Measurements from ENCODE around the gene H1-8. TPM values are rescaled to one million over a fixed set of nuclear protein-coding genes. Genes with fewer than 3 reads are reported as not detected.

The H1-8 gene
- total RNA-seq, 2 donors from 2014 or later: not detected

DNA sequence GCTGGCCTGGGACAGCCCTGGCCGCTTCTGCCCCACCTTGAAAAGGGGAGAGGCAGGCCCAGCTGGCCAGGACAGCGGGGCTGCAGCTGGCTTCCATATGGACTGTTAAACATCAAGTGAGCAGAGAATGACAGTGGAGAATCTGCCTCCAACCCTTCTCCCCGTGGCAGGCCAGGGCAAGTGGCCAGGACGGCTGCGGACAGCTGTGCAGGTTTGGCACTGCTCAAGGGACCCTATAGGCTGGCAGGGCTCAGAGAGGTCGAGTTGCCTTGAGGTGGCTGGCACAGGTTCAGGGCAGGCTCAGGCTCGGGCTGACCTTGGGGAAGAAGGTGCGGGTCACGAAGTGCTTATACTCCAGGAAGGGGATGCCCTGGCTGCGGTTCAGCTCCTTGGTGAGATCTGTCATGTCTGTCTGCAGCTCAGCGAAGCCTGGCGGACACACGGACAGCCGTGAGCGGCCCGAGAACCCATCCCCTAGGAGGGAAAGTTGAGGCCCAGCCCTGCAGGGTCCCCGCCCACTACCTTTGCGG, 24.3 kb downstream of the H1-8 start:
- ATAC-seq (no peak), DNase-seq (no peak)
- H3K36me3 Mint-ChIP-seq (ENCODE audit: low read depth): peaks cover 2% of the 10 kb centered on the region
- no peaks in the 10 kb centered on the region for H3K27me3 Mint-ChIP-seq
- peaks cover 6% of the 10 kb centered on the region for H3K4me1 Mint-ChIP-seq
- H3K27ac Mint-ChIP-seq: peak overlapping the region; percentile 66
- no peak overlapping the region for H3K4me3 Mint-ChIP-seq
- H3K9me3 ChIP-seq (ENCODE audit: control insufficient read depth, low read length, poor library complexity, severe bottlenecking): no peaks in the 10 kb centered on the region

DNA sequence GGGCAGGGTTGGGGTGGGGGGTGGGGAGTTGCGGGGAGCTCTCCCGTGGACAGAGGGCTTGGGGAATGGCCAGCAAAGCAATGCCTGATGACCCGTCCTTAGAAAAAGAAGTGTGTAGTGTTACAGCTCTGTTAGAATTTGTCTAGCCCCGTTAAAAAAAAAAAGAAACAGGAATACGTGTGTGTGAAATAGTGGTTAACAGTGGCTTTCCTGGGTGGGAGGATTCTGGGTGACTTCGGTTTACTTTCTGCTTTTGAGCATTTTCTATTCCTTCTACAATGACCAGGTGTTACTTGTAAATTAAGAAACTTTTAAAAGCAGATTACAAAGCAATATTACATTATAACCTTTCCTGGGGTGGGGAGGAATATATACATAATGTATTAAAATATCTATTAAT, 25.0 kb downstream of the H1-8 start:
- H3K27ac Mint-ChIP-seq: peak overlapping the region; percentile 72
- no peak for ATAC-seq
- no peak overlapping the region for H3K4me3 Mint-ChIP-seq
- no peaks in the 10 kb centered on the region for H3K27me3 Mint-ChIP-seq
- peaks cover 6% of the 10 kb centered on the region for H3K4me1 Mint-ChIP-seq
- H3K36me3 Mint-ChIP-seq (ENCODE audit: low read depth): peaks cover 2% of the 10 kb centered on the region
- H3K9me3 ChIP-seq (ENCODE audit: control insufficient read depth, low read length, poor library complexity, severe bottlenecking): no peaks in the 10 kb centered on the region
- no peak for DNase-seq

DNA sequence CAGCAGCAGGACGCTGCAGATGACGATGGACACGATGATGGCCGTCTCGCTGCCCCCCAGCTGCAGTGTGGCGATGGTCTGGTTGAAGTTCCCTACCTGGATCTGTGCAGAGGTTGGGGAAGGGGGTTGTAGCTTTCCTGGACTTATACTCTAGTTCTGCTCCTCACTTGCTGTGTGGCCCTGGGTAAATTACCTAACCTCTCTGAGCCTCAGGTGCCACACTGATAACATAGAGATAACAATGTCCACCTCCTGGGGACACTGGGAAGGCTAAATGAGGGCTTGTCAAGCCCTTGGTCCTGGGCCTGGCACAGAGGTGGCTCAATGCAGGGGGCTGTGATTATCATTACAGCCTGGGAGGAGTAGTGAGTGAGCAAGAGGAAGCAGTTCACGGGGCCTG, 26.9 kb downstream of the H1-8 start:
- no peaks in the 10 kb centered on the region for H3K9me3 ChIP-seq (ENCODE audit: control insufficient read depth, low read length, poor library complexity, severe bottlenecking)
- ATAC-seq (no peak), DNase-seq (no peak)
- H3K36me3 Mint-ChIP-seq (ENCODE audit: low read depth): peaks cover 2% of the 10 kb centered on the region
- peaks cover 11% of the 10 kb centered on the region for H3K4me1 Mint-ChIP-seq
- H3K27me3 Mint-ChIP-seq: no peaks in the 10 kb centered on the region
- H3K4me3 Mint-ChIP-seq: no peak overlapping the region
- H3K27ac Mint-ChIP-seq: peak overlapping the region; percentile 72

DNA sequence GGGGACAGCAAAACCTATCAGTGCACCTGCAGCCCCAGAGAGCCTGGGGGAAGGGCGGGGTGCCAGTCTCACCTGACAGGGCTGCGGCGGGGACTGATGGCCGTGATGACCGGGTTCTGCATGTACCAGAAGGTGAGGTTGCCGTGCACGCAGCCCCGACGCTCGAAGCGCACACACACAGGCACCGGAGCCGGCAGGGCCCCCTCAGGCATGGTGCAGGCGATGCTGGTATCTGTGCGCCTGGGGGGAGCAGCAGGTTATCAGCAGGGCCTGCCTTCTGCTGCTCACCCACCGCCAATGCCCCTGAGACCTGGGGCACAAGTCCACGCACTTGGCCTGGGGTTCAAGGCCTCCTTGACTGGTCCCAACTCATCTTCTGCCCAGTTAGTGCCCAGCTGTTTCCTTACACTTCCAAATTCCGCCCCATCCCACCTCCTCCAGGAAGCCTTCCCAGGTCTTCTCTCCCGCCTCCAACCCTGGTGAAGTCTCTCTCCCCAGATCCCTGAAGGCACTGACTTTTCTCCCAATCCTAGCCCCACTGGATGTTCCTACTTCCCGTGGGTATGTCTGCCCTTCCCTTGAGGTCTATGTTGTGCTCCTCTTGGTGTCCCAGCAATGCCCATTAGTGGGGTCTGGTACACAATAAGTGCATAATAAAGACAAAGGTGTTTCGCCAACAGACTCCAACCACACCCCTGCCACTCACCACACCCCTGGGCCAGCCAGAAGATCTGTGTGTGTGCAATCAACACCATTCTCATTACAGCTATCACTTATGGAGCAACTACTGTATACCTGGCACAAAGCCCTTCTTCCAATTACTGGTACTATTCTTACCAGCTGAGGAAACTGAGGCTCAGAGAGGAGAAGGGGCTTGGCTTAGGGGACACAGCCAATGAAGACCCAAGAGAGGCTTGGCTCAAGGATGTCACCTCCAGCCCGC, 28.9 kb downstream of the H1-8 start:
- DNase-seq: no peak
- no peaks in the 10 kb centered on the region for H3K27me3 Mint-ChIP-seq
- no peak overlapping the region for H3K4me3 Mint-ChIP-seq
- H3K27ac Mint-ChIP-seq: peak overlapping the region; percentile 67
- no peak for ATAC-seq
- no peaks in the 10 kb centered on the region for H3K9me3 ChIP-seq (ENCODE audit: control insufficient read depth, low read length, poor library complexity, severe bottlenecking)
- H3K36me3 Mint-ChIP-seq (ENCODE audit: low read depth): peaks cover under 1% of the 10 kb centered on the region
- H3K4me1 Mint-ChIP-seq: peaks cover 25% of the 10 kb centered on the region

DNA sequence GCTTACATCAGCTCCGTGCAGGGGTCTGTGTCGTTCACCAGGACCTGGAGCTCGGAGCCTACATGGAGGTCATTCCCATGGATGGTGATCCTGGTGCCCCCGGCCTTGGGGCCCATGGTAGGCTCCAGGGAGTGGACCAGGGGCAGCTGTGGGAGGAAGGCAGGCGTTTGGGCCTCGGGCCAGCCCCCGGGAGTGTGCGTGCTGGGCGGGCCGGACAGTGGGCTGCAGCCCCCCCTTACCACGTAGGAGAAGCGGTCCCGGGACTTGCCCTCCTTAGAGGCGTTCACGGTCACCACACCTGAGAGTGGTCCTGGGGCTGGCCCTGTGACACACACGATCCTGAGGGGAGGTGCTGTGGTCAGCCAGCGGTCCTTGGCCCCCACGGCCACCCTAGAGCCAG, 29.6 kb downstream of the H1-8 start:
- no peaks in the 10 kb centered on the region for H3K36me3 Mint-ChIP-seq (ENCODE audit: low read depth)
- H3K4me3 Mint-ChIP-seq: no peak overlapping the region
- peak overlapping the region; percentile 100 for H3K27ac Mint-ChIP-seq
- DNase-seq: no peak
- peaks cover 29% of the 10 kb centered on the region for H3K4me1 Mint-ChIP-seq
- H3K9me3 ChIP-seq (ENCODE audit: control insufficient read depth, low read length, poor library complexity, severe bottlenecking): no peaks in the 10 kb centered on the region
- ATAC-seq: no peak
- H3K27me3 Mint-ChIP-seq: no peaks in the 10 kb centered on the region

DNA sequence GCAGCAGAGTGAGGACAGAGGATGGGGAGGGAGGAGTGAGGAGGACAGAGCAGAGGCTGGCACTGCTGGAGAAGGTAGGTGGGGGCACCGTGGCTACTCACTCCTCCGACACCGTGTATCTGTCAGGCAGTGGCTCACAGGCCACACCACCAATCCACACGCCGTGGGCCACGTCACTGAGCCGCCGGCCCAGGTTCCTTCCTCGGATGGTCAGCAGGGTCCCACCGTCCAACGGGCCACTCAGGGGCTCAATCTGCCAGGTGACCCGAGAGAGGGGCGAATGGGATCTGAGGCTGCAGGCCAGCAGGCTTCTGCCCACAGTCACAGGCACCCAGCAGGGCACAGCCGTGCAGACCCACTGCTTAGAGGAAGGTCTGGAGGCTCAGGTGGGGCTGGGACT, 30.5 kb downstream of the H1-8 start:
- Mint-ChIP-seq H3K4me1 (peaks cover 35% of the 10 kb centered on the region), H3K27ac (peak overlapping the region; percentile 100)
- no peak for ATAC-seq

DNA sequence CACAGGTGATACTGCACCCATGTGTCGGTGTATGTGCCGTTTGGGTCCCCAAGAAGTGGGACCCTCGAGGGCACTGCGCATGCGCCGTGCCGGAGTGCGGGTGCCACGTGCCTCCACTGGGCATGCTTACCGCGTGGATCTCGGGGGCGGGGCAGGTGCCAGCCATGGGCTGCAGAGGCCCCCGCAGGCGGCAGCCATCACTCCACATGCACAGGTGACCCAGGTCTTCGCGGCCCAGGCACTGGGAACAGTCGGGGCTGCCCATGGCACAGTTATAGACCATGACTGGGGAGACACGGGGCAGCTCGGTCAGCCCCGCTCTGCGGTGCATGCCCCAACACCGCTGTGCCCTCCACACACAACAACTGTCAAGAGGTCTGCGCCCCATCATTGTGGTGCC, 31.2 kb downstream of the H1-8 start:
- no peaks in the 10 kb centered on the region for H3K9me3 ChIP-seq (ENCODE audit: control insufficient read depth, low read length, poor library complexity, severe bottlenecking)
- Mint-ChIP-seq H3K27me3 (no peaks in the 10 kb centered on the region), H3K36me3 (ENCODE audit: low read depth) (no peaks in the 10 kb centered on the region), H3K4me3 (no peak overlapping the region), H3K27ac (peak overlapping the region; percentile 100), H3K4me1 (peaks cover 37% of the 10 kb centered on the region)
- DNase-seq (no peak), ATAC-seq (no peak)

More for the DNA sequence above, 30.5 kb downstream of the H1-8 start:
- no peaks in the 10 kb centered on the region for H3K27me3 Mint-ChIP-seq
- DNase-seq: no peak
- H3K36me3 Mint-ChIP-seq (ENCODE audit: low read depth): no peaks in the 10 kb centered on the region
- no peak overlapping the region for H3K4me3 Mint-ChIP-seq
- H3K9me3 ChIP-seq (ENCODE audit: control insufficient read depth, low read length, poor library complexity, severe bottlenecking): no peaks in the 10 kb centered on the region

DNA sequence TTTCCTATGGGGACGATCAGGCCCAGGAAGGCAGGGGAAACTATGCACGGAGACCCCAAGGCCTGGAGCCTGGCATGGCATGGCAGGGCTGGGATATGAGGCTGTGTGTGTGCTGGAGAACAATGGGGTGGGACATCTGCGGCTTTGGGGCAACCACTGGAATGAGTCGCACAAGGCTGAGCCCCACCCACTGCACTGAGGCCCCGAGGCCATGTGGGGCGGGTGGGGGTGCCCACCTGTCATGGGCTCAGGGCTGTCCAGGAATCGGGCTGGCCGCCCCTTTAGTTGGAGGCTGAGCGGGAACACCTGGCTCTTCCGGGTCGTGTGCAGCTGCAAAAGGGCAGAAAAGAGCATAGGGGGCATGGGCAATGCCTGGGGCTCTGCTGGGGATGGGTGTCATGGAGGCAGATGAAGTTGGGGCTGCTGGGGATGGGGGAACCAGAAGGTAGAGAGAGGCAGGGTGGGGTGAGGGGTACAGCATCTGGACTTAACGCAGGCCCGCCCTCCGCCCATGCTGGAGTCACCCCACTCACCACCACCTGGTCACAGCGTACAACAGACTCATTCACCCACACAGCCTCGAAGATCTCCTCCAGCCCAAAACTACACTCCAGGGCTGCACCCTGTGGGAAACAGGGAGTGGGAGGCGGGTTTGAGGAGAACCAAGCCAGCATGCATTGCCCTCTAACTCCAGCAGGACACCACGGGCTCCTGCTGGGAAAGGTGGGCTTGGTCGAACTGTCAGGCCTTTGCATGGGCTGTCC, 32.4 kb downstream of the H1-8 start:
- no peaks in the 10 kb centered on the region for H3K36me3 Mint-ChIP-seq (ENCODE audit: low read depth)
- H3K27ac Mint-ChIP-seq: peak overlapping the region; percentile 100
- DNase-seq: no peak
- peak overlapping the region; percentile 52 for H3K4me3 Mint-ChIP-seq
- no peaks in the 10 kb centered on the region for H3K27me3 Mint-ChIP-seq
- no peak for ATAC-seq
- no peaks in the 10 kb centered on the region for H3K9me3 ChIP-seq (ENCODE audit: control insufficient read depth, low read length, poor library complexity, severe bottlenecking)
- H3K4me1 Mint-ChIP-seq: peaks cover 37% of the 10 kb centered on the region

DNA sequence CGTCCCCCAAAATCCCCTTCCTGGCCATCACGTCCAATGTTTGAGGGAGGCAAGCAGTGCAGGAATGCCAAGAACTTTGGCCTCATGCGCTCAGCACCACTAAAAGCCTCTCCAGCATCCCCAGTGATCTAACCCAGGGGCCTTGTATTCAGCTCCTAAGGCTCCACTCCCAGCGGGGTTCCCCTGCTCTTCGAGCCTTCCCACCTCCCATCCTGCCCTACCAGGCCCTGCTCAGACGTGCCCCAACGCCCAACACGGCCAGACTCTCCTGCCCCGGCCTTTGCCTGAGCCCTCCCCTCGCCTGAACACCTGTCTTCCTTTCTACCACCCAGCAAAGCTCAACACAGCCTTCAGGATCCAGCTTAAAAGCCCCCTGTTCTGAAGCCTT, 33.0 kb downstream of the H1-8 start:
- no peaks in the 10 kb centered on the region for H3K36me3 Mint-ChIP-seq (ENCODE audit: low read depth)
- ATAC-seq (no peak), DNase-seq (no peak)
- H3K27me3 Mint-ChIP-seq: no peaks in the 10 kb centered on the region
- H3K9me3 ChIP-seq (ENCODE audit: control insufficient read depth, low read length, poor library complexity, severe bottlenecking): no peaks in the 10 kb centered on the region
- H3K4me1 Mint-ChIP-seq: peaks cover 37% of the 10 kb centered on the region
- H3K27ac Mint-ChIP-seq: peak overlapping the region; percentile 100
- H3K4me3 Mint-ChIP-seq: peak overlapping the region; percentile 75

DNA sequence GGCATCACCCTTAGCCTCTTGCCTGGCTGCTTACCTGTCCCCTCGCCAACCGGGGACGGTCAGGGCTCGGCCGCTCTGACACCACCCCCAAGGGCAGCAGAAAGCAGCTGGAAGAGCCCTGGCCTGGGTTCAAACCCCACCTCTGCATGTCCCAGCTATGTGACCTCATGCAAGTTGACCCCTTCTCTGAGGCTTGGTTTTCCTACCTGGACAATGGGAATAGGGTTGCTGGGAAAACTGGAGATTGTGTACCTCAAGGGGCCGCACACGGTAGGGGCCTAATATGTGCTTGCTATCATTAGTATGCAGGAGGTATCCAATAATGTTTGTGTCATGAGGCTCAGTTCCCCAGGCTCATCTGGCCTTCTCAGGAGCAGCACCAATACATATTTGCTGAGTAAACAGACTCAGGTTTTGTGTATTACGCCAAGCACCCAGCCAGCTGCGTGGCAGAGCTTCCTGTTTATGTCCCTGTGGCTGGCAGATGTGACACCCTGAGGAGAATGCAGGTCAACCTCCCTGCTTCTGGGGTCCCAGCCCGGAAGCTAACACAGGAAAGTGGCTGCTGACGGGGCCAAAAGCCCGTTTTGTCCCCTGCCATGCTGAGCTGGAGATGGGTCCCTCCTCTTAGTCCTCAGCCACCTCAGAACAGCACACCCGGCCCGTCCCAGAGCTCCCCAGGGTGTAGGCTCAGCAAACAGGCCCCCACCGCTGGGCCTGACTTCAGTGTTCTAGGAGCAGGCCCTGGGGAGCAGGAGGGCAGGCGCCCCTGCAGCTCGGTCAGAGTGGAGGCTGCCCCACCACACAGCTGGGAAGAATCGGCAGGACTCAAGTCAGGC, 33.8 kb downstream of the H1-8 start:
- DNase-seq (peak; percentile 30 to 65 (median 64)), ATAC-seq (peak; percentile 88)
- no peaks in the 10 kb centered on the region for H3K9me3 ChIP-seq (ENCODE audit: control insufficient read depth, low read length, poor library complexity, severe bottlenecking)
- peaks cover 35% of the 10 kb centered on the region for H3K4me1 Mint-ChIP-seq
- peak overlapping the region; percentile 100 for H3K27ac Mint-ChIP-seq
- no peaks in the 10 kb centered on the region for H3K36me3 Mint-ChIP-seq (ENCODE audit: low read depth)
- H3K27me3 Mint-ChIP-seq: no peaks in the 10 kb centered on the region
- H3K4me3 Mint-ChIP-seq: peak overlapping the region; percentile 75

DNA sequence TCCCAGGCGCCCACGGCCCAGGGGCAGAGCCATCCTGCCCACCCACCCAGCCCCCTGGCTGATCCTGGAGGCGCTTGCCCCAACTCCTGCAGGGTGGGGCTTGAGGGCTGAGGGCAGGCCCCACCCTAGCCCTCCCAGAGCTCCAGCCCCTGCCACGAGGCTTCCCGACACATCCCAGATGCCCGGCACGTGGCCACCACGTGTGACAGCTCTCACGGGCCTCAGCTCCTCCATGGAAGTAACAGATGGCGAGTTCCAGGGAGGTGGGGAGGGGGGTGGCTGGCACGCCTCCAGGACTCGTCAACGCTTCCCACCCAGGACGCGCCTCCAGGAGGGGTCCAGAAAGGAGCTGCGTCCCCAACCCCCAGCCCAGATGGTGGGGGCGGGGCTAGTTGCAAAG, 34.4 kb downstream of the H1-8 start:
- Mint-ChIP-seq H3K4me1 (peaks cover 31% of the 10 kb centered on the region), H3K36me3 (ENCODE audit: low read depth) (no peaks in the 10 kb centered on the region), H3K4me3 (peak overlapping the region; percentile 63), H3K27me3 (no peaks in the 10 kb centered on the region), H3K27ac (peak overlapping the region; percentile 100)
- ATAC-seq (no peak), DNase-seq (no peak)
- H3K9me3 ChIP-seq (ENCODE audit: control insufficient read depth, low read length, poor library complexity, severe bottlenecking): no peaks in the 10 kb centered on the region

DNA sequence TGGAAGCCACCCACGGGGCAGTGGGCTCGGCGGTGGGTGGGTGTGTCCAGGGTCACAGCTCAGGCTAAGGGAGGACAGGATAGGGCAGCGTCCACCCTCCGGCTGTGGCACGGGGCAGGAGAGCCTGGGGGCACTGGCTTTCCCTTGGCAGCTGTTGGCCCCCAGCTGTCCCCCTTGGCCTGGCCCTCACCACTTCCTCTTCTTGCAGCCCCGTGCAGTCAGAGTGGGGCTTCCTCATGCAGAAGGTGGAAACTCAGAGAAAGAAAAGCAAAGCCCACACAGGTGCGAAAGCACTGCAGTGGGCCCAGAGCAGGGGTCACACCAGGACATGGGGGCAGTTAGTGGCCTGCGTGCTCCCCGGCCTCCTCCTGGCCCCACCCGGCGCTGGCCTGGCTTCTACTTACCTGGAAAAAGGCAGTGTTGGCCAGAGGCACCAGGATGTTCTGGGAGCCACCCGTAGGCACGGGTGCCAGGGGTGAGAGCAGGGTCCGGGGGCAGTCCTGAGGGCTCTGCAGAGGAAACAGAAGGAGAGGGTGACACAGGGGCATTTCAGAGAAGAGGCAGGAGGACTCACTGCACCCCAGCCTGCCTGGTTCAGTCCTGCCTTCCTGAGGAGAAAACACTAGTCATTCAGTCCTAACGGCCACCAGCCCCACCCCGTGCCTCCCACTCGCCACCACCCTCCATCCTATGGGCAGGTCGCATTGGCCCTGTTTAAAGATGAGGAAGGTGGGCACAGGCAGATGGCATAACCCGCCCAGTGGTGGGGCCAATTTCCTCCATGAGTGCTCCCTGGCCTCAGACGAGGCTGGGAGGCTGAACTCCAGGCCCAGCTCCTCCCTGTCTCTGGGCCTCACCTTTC, 35.2 kb downstream of the H1-8 start:
- Mint-ChIP-seq H3K27me3 (no peaks in the 10 kb centered on the region), H3K4me3 (peak overlapping the region; percentile 63), H3K4me1 (peaks cover 30% of the 10 kb centered on the region), H3K27ac (peak overlapping the region; percentile 100), H3K36me3 (ENCODE audit: low read depth) (no peaks in the 10 kb centered on the region)
- no peak for ATAC-seq
- DNase-seq: no peak
- no peaks in the 10 kb centered on the region for H3K9me3 ChIP-seq (ENCODE audit: control insufficient read depth, low read length, poor library complexity, severe bottlenecking)

Data from T-helper 17 cell (primary cell).